Measurements from ENCODE around the gene MAD1L1. TPM values are rescaled to one million over a fixed set of nuclear protein-coding genes. Genes with fewer than 3 reads are reported as not detected.

The MAD1L1 gene
- total RNA-seq, 1 donor from 2014 or later, result 59.6 TPM

- H3K4me1 ChIP-seq, result peaks cover 2 to 3% of the 10 kb centered on the region in 2 donors
- no peak overlapping the region for H3K27ac ChIP-seq
- no peak for DNase-seq (ENCODE audit: low spot score in 2 of 2)
- no peaks in the 10 kb centered on the region for H3K27me3 ChIP-seq
- intact Hi-C loops (cut with DNase I), result no loop called here
- H3K9me3 ChIP-seq, result no peaks in the 10 kb centered on the region
- no peaks in the 10 kb centered on the region for H3K36me3 ChIP-seq
- no peak for TF ChIP-seq CTCF (IDR thresholded peaks at IDR 0.05)
- H3K4me3 ChIP-seq, result no peak overlapping the region
These were observed 426.4 kb downstream of the MAD1L1 start for GRCh38 chr7:1806354-1806753.

- Histone ChIP-seq H3K27ac (no peak overlapping the region), H3K4me3 (no peak overlapping the region), H3K36me3 (no peaks in the 10 kb centered on the region), H3K4me1 (no peaks in the 10 kb centered on the region), H3K27me3 (no peaks in the 10 kb centered on the region), H3K9me3 (no peaks in the 10 kb centered on the region)
- no peak for TF ChIP-seq CTCF (IDR thresholded peaks at IDR 0.05)
- no peak for DNase-seq (ENCODE audit: low spot score in 2 of 2)
- intact Hi-C loops (cut with DNase I), result no loop called here
These were observed 428.4 kb downstream of the MAD1L1 start for GRCh38 chr7:1804310-1804709.

GRCh38 chr7:1802899-1803298, 429.8 kb downstream of the MAD1L1 start:
- intact Hi-C loops (cut with DNase I), result no loop called here
- peak in 1 of 2 donors; percentile 38 for DNase-seq (ENCODE audit: low spot score in 2 of 2)
- no peak for TF ChIP-seq CTCF (IDR thresholded peaks at IDR 0.05)

GRCh38 chr7:1800902-1801301, 431.8 kb downstream of the MAD1L1 start:
- Histone ChIP-seq H3K27me3 (no peaks in the 10 kb centered on the region), H3K36me3 (no peaks in the 10 kb centered on the region), H3K4me3 (no peak overlapping the region), H3K9me3 (no peaks in the 10 kb centered on the region), H3K27ac (no peak overlapping the region), H3K4me1 (no peaks in the 10 kb centered on the region)
- intact Hi-C loops (cut with DNase I), result no loop called here
- TF ChIP-seq CTCF (IDR thresholded peaks at IDR 0.05), result no peak
- DNase-seq (ENCODE audit: low spot score in 2 of 2), result peak in 1 of 2 donors; percentile 16

More at GRCh38 chr7:1802899-1803298, 429.8 kb downstream of the MAD1L1 start:
- no peaks in the 10 kb centered on the region for H3K27me3 ChIP-seq
- no peaks in the 10 kb centered on the region for H3K9me3 ChIP-seq
- H3K4me3 ChIP-seq, result no peak overlapping the region
- H3K27ac ChIP-seq, result no peak overlapping the region
- no peaks in the 10 kb centered on the region for H3K36me3 ChIP-seq
- no peaks in the 10 kb centered on the region for H3K4me1 ChIP-seq

GRCh38 chr7:1798191-1798590, 434.6 kb downstream of the MAD1L1 start:
- Histone ChIP-seq H3K9me3 (peaks cover 10 to 22% of the 10 kb centered on the region in 2 donors), H3K4me3 (no peak overlapping the region), H3K27me3 (no peaks in the 10 kb centered on the region), H3K4me1 (no peaks in the 10 kb centered on the region), H3K36me3 (no peaks in the 10 kb centered on the region), H3K27ac (no peak overlapping the region)
- intact Hi-C loops (cut with DNase I), result no loop called here
- no peak for DNase-seq (ENCODE audit: low spot score in 2 of 2)
- TF ChIP-seq CTCF (IDR thresholded peaks at IDR 0.05), result no peak

All from ascending aorta (tissue), 2 donors.